Renal cortical epithelial cell (primary cell): ENCODE results near the gene CALCR. TPM values are rescaled to one million over a fixed set of nuclear protein-coding genes. Genes with fewer than 3 reads are reported as not detected.
A peak's percentile ranks its signal among the peaks of the same experiment; 100 is the strongest.
"Not testable (repeated sequence)": the region's sequence is repeated elsewhere in the genome, so short reads cannot be mapped to it uniquely, and the experiment has no call there.

Source experiments
- DNase-seq: peaks from one replicate; pipeline ENCODE4 v3.0.0-alpha.2; 2011; ENCODE audit warnings: low read depth
- total RNA-seq: library from RNA; depleted of rRNA; stranded (reverse); fragments of >200 nt; gene quantifications from 2 replicates; pipeline ENCODE4 v1.2.3, GENCODE V29; 2014

CALCR gene
- total RNA-seq, 1 donor from 2014 or later, result 2.8 TPM

DNA sequence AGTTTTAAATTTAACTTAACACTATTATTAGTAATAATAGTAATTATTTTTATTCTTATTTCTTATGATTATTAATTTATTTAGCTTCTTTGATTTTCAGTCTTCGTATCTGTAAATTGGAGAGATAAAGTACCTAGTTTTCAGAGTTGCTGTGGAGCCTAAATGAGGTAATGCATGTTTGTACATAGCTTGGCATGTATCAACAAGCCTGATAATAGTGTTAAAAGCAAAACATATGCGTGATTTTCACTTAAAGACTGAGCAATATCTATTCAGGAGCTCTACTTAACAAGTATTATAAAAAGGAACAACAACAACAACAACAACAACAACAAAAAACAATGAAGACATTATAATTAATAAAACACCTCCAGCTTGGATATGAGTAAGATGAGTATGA, 12.4 kb downstream of the CALCR start:
- DNase-seq, result no peak

- no peak for DNase-seq
Measured at GRCh38 chr7:93559639-93560491, 14.7 kb downstream of the CALCR start.

DNA sequence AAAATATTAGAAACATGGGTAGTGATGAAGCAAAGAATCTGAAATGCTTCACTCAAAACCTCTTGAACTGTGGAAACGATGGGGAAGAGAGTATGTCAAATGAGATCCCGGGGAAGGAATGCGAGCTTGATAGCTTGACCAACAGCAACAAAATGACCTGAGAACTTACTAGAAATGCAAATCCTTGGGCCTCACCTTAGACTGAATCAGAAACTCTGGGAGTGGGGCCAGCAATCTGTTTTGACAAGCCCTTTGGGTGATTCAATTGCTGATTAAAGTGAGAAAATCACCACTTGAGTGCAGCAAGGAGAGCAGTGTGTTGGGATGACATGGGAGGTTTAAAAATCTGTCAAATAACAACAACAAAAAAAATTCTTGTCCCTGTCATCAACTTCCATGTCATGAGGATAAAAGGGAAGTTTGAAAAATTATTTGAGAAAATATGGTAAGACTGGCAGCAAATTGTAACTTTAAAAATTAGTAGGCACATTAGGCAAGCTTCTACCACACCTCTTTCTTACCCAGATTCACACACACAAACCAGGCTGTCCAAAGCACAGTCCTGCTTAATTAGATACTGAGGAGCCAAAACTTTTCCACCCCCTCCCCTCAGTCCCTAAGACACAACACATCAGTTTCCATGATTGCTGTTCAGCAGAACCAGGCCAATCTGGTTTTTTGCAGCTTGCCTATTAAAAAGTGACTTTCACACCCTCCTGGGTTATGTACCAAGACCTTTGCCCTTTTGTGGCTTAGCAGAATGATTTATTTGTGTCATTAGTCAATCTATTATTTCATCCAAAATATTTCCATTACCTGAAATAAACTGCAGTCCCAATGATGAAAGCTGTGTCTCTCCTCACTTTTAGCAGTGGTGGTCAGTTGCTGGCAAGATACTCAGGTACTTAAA, 15.6 kb downstream of the CALCR start:
- peak; percentile 94 for DNase-seq

DNA sequence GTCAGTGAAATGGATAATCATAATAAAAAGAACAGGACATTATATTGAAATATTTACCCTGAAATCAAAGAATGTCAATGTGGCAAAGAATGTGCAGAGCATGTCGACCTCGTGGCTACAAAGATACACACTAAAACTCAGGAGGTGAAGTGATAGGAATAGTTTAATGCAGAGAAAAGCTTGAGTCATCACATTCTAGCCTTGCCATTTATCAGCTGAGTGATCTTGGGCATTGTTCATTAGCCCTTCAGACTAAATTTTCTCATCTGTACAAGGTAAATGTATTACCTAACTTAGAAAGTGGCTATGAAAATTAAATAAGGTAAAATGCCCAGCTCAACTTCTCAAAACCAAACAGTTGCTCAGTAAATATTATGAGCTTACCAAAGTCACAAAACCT, 22.6 kb downstream of the CALCR start:
- peak; percentile 78 for DNase-seq

- DNase-seq, result peak; percentile 69
Measured at GRCh38 chr7:93551063-93551895, 23.2 kb downstream of the CALCR start.

GRCh38 chr7:93547716-93548115, 26.8 kb downstream of the CALCR start:
- DNase-seq, result no peak

DNA sequence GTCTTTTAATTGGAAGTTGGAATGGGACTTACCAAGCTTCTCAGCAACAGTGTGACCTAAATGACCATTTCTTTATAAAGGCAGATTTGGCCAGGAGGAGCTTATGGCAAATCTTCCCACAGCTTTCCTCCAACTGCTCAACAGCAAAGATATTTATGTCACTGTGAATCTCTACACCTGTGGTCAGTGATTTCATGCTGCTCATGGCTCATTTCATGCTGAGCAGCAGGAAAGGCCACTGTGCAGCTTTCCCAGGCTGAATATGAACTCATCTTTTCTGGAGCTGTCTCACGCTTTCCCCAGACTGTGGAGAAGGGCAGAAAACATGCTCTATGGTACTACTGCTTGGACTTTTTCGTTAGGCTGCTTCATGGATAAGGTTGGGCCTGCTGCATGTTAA, 29.8 kb downstream of the CALCR start:
- no peak for DNase-seq

- no peak for DNase-seq
Measured at GRCh38 chr7:93538061-93538460, 36.5 kb downstream of the CALCR start.

- DNase-seq, result no peak
Measured at GRCh38 chr7:93535616-93536015, 38.9 kb downstream of the CALCR start.

- DNase-seq, result no peak
Measured at GRCh38 chr7:93530701-93531100, 43.8 kb downstream of the CALCR start.

GRCh38 chr7:93516834-93517233, 57.7 kb downstream of the CALCR start:
- DNase-seq, result no peak

DNA sequence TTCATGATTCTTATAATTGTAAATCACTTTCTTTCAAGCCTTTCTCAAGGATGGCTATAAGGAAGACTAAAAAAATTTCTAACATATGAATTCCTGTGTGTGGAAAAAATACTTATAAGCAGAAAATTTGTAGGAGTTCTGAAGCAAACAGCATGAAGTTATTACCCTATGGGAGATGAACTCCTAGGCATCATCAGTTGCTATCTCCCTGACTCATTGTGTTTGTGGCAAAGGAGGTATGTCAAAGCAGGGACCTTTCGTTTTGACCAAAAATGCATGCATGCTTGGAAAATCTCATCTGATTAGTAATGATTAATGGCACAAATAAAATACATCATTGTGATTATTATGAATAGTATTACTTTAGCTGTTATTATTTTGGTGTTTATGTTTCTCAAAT, 59.4 kb downstream of the CALCR start:
- DNase-seq, result no peak

DNA sequence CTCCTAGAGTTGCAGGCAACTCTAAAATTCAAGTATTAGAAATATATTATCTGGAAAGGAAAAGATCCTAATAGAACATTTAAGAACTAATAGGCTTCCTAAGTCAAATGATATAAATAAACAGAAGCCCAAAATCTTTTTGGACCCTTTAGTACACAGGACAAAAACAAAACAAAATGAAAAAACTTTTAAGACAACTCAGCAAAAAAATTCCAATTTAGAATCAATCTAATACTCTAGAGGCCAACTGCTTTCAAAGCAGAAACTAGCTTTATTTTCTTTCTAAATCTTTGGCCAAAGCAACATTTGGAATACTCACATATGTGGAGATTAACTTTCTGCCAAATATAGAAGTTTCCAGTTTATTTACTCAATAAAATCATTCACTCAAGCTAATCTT, 65.2 kb downstream of the CALCR start:
- DNase-seq, result no peak

GRCh38 chr7:93503088-93503487, 71.4 kb downstream of the CALCR start:
- DNase-seq, result no peak

DNA sequence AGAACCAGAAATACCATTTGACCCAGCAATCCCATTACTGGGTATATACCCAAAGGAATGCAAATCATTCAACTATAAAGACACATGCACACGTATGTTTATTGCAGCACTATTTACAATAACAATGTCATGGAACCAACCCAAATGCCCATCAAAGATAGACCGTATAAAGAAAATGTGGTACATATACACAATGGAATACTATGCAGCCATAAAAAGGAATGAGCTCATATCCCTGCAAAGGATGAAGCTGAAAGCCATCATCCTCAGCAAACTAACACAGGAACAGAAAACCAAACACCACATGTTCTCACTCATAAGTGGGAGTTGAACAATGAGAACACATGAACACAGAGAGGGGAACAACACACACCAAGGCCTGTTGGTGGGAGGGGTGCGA, 82.7 kb downstream of the CALCR start:
- DNase-seq, result not testable (repeated sequence)

DNA sequence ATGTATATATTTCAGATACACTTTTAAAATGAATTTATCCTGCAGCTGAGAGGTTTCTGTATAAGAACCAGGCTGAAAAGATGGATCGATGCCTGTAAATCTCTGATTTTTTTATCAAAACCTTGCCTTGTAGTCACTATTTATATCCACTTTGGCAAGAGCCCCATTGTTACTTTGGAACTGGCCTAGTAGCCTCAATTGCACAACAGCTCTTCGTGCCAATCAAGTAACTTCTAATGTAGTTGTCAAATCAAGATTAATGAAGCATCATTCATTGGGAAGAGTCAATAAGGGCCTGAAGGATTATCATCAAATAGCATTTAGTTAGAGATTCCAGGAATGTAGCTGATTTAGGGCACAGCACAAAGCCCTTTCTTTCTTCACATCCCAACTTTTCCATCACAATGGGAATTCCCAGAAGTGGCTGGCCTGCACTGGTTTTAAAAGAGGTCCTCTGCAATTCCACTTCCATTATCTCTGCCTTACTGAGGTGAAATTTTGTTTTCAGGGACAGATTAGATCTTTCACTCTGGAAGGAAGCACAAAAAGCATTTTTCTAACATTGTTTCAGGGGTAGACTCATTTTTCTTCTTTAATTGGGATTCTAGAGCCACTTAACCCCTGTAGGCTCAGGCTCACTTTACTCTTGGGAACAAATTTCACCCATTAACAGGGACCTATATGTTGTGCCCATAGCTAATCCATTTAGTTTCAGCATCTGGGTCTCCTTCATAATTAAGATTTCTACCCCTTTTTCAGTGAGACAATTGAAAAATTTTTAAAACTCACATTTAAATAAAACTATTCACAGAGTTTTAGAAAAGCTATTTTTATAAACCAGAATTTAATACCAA, 97.8 kb downstream of the CALCR start:
- DNase-seq, result no peak

- no peak for DNase-seq
Measured at GRCh38 chr7:93475811-93476210, 98.7 kb downstream of the CALCR start.

GRCh38 chr7:93471456-93471855, 103.1 kb downstream of the CALCR start:
- DNase-seq, result no peak

GRCh38 chr7:93463764-93464163, 110.8 kb downstream of the CALCR start:
- DNase-seq, result no peak

- peak; percentile 31 for DNase-seq
Measured at GRCh38 chr7:93461350-93461749, 113.2 kb downstream of the CALCR start.

DNA sequence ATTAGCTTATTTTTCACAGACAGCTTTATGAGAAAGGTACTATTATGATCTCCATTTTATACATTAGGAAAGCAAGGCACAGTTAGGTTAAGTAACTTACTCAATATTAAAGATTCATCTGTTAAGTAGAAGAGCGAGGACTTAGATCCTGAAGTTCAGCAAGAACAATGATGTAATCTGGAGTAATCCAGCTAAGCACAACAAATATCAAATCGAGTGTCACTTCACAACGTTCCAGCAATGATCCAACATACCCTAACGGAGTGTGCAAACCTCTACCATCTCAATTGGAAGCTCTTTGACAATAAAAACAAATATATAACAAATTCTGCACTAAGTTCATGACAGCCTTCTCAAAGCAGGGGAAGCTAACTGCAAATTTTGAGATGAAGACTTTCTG, 121.3 kb downstream of the CALCR start:
- DNase-seq, result no peak
